ENCODE results near the gene CDO1.

The CDO1 gene

GRCh38 chr5:115816226-115817081 is at the start of gene CDO1:
TSS of gene CDO1 (minus strand) at chr5:115816659. CDS start at chr5:115816397, 262 bp downstream.
- DNase-seq: no peak

- no peak for DNase-seq
Measured at GRCh38 chr5:115859378-115859777, 42.9 kb upstream of the CDO1 start.

GRCh38 chr5:115858396-115858795 is 41.9 kb upstream of the CDO1 start:
- DNase-seq: no peak

- no peak for DNase-seq
Measured at GRCh38 chr5:115857626-115858349, 41.3 kb upstream of the CDO1 start.

- no peak for DNase-seq
Measured at GRCh38 chr5:115857057-115857479, 40.6 kb upstream of the CDO1 start.

- DNase-seq: no peak
Measured at GRCh38 chr5:115855959-115856358, 39.5 kb upstream of the CDO1 start.

- no peak for DNase-seq
Measured at GRCh38 chr5:115854139-115854538, 37.7 kb upstream of the CDO1 start.

- no peak for DNase-seq
Measured at GRCh38 chr5:115850744-115851416, 34.4 kb upstream of the CDO1 start.

- no peak for DNase-seq
Measured at GRCh38 chr5:115849258-115849798, 32.9 kb upstream of the CDO1 start.

GRCh38 chr5:115847290-115847689 is 30.8 kb upstream of the CDO1 start:
- no peak for DNase-seq

- no peak for DNase-seq
Measured at GRCh38 chr5:115844321-115844817, 27.9 kb upstream of the CDO1 start.

- DNase-seq: no peak
Measured at GRCh38 chr5:115843444-115844130, 27.1 kb upstream of the CDO1 start.

GRCh38 chr5:115842952-115843351 is 26.5 kb upstream of the CDO1 start:
- DNase-seq: no peak

GRCh38 chr5:115842089-115842935 is 25.9 kb upstream of the CDO1 start:
- DNase-seq: peak; percentile 49

- DNase-seq: peak; percentile 80
Measured at GRCh38 chr5:115841382-115842088, 25.1 kb upstream of the CDO1 start, which contains the start of the genes AP3S1 and ATG12. TSS of gene AP3S1 (plus strand) at chr5:115841935. CDS start at chr5:115842038, 103 bp downstream. TSS of gene ATG12 (minus strand) at chr5:115841565. CDS start at chr5:115841552, 13 bp downstream.

- no peak for DNase-seq
Measured at GRCh38 chr5:115840873-115841272, 24.4 kb upstream of the CDO1 start.

GRCh38 chr5:115838885-115839518 is 22.5 kb upstream of the CDO1 start:
- DNase-seq: peak; percentile 17

GRCh38 chr5:115835481-115835880 is 19.0 kb upstream of the CDO1 start:
- no peak for DNase-seq

- no peak for DNase-seq
Measured at GRCh38 chr5:115831163-115831768, 14.8 kb upstream of the CDO1 start.

GRCh38 chr5:115829913-115830312 is 13.5 kb upstream of the CDO1 start:
- no peak for DNase-seq
